ENCODE results near the gene TUBAL3. TPM values are rescaled to one million over a fixed set of nuclear protein-coding genes. Genes with fewer than 3 reads are reported as not detected.

The TUBAL3 gene
- 10 to 100 TPM; 38.6 to 53.9 TPM for total RNA-seq
- long read RNA-seq, partial matches to known transcripts: 7 of 17 reads
- long read RNA-seq, other reads (novel, unspliced or antisense): 10 of 17 reads

GRCh38 chr10:5404208-5405041, at the start of gene TUBAL3:
Gene TUBAL3, minus strand, starts transcription at chr10:5404828. Its CDS starts 36 bp downstream, at chr10:5404792.
- peak; percentile 45 for DNase-seq

GRCh38 chr10:5453749-5454489, 49.3 kb upstream of the TUBAL3 start:
- intact Hi-C loops (cut with DNase I, micrococcal nuclease): no loop called here
- ATAC-seq: peak; percentile 19
- no peak for DNase-seq

More at GRCh38 chr10:5404208-5405041, at the start of gene TUBAL3:
- intact Hi-C loops (cut with DNase I, micrococcal nuclease): no loop called here
- ATAC-seq: peak; percentile 89

GRCh38 chr10:5450605-5451384, 46.2 kb upstream of the TUBAL3 start:
- no peak for ATAC-seq
- no peak for DNase-seq
- intact Hi-C loops (cut with DNase I, micrococcal nuclease): no loop called here

GRCh38 chr10:5449823-5450222, 45.2 kb upstream of the TUBAL3 start:
- DNase-seq (no peak), ATAC-seq (peak; percentile 10)
- intact Hi-C loops (cut with DNase I, micrococcal nuclease): loop anchor here in 1 of 2 donors (5.0 kb wide), 1 partner anchor 97 kb away; no protein-coding TSS in a partner anchor

GRCh38 chr10:5449227-5449626, 44.6 kb upstream of the TUBAL3 start:
- ATAC-seq (no peak), DNase-seq (no peak)
- intact Hi-C loops (cut with DNase I, micrococcal nuclease): loop anchor here in 1 of 2 donors (5.0 kb wide), 1 partner anchor 98 kb away; no protein-coding TSS in a partner anchor

GRCh38 chr10:5448333-5449001, 43.8 kb upstream of the TUBAL3 start:
- no peak for DNase-seq
- intact Hi-C loops (cut with DNase I, micrococcal nuclease): loop anchor here in 1 of 2 donors (5.0 kb wide), 1 partner anchor 99 kb away; no protein-coding TSS in a partner anchor

GRCh38 chr10:5447611-5448071, 43.0 kb upstream of the TUBAL3 start:
- DNase-seq (no peak), ATAC-seq (peak; percentile 27)
- intact Hi-C loops (cut with DNase I, micrococcal nuclease): loop anchor here in 1 of 2 donors (5.0 kb wide), 1 partner anchor 100 kb away; no protein-coding TSS in a partner anchor

More at GRCh38 chr10:5448333-5449001, 43.8 kb upstream of the TUBAL3 start:
- peak; percentile 57 for ATAC-seq

- DNase-seq (no peak), ATAC-seq (no peak)
- intact Hi-C loops (cut with DNase I, micrococcal nuclease): loop anchor here in 1 of 2 donors (5.0 kb wide), 1 partner anchor 100 kb away; no protein-coding TSS in a partner anchor
These were observed 42.4 kb upstream of the TUBAL3 start for GRCh38 chr10:5447056-5447455.

GRCh38 chr10:5446390-5446926, 41.8 kb upstream of the TUBAL3 start:
- DNase-seq (peak; percentile 95 to 98), ATAC-seq (peak; percentile 72)
- intact Hi-C loops (cut with DNase I, micrococcal nuclease): loop anchor here in 1 of 2 donors (5.0 kb wide), 1 partner anchor 101 kb away; no protein-coding TSS in a partner anchor

GRCh38 chr10:5445006-5445405, 40.4 kb upstream of the TUBAL3 start:
- intact Hi-C loops (cut with DNase I, micrococcal nuclease): loop anchor here in 1 of 2 donors (5.0 kb wide), 1 partner anchor 102 kb away; no protein-coding TSS in a partner anchor
- DNase-seq (peak in 1 of 2 donors; percentile 37), ATAC-seq (no peak)

- ATAC-seq: no peak
- DNase-seq: no peak
- intact Hi-C loops (cut with DNase I, micrococcal nuclease): loop anchor here in 1 of 2 donors (5.0 kb wide), 1 partner anchor 184 kb away; no protein-coding TSS in a partner anchor
These were observed 38.8 kb upstream of the TUBAL3 start for GRCh38 chr10:5443429-5443828.

- DNase-seq (no peak), ATAC-seq (peak; percentile 51)
- intact Hi-C loops (cut with DNase I, micrococcal nuclease): loop anchor here in 1 of 2 donors (5.0 kb wide), 1 partner anchor 184 kb away; no protein-coding TSS in a partner anchor
These were observed 38.4 kb upstream of the TUBAL3 start for GRCh38 chr10:5442990-5443370.

GRCh38 chr10:5442065-5442989, 37.7 kb upstream of the TUBAL3 start:
- intact Hi-C loops (cut with DNase I, micrococcal nuclease): loop anchor here in 1 of 2 donors (5.0 kb wide), 1 partner anchor 185 kb away; no protein-coding TSS in a partner anchor
- DNase-seq: peak in 1 of 2 donors; percentile 15
- peak; percentile 28 for ATAC-seq

GRCh38 chr10:5441106-5441505, 36.5 kb upstream of the TUBAL3 start:
- intact Hi-C loops (cut with DNase I, micrococcal nuclease): loop anchor here (2.0 to 5.0 kb wide), 2 partner anchors 184 to 186 kb away; no protein-coding TSS in a partner anchor
- ATAC-seq: no peak
- DNase-seq: no peak

- ATAC-seq: no peak
- no peak for DNase-seq
- intact Hi-C loops (cut with DNase I, micrococcal nuclease): loop anchor here (2.0 to 5.0 kb wide), 2 partner anchors 185 to 187 kb away; no protein-coding TSS in a partner anchor
These were observed 35.6 kb upstream of the TUBAL3 start for GRCh38 chr10:5440206-5440605.

GRCh38 chr10:5435328-5435727, 30.7 kb upstream of the TUBAL3 start:
- ATAC-seq (no peak), DNase-seq (no peak)
- intact Hi-C loops (cut with DNase I, micrococcal nuclease): no loop called here
